NCI-H1694 treated with DMSO at 0.1 percent for 48 hours (cell line): ENCODE data around the gene RGS9.

ENCODE experiments used
- DNase-seq: peaks from one replicate; lab custom pipeline; 2025; lab: John Stamatoyannopoulos, UW

Gene RGS9

DNA sequence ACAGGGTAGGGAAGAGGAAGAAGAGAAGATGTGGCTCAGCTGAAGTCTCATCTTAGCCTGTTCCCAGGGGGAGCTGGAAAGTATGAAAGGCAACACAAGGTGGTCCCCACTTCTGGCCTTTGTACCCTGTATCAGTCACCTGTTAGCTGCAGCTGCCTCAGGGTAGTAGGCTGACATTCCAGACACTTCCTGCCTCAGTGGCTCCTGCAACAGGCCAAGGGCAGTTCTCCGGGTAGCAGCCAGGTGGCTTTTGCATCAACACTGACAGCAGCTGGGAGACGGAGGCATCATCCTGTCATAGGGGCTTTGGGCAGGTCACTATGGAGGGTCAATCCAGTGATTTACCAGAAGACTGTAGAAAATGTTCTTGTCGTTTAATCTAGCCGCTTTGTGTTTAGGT is 124.0 kb downstream of the RGS9 start:
- DNase-seq = no peak

DNA sequence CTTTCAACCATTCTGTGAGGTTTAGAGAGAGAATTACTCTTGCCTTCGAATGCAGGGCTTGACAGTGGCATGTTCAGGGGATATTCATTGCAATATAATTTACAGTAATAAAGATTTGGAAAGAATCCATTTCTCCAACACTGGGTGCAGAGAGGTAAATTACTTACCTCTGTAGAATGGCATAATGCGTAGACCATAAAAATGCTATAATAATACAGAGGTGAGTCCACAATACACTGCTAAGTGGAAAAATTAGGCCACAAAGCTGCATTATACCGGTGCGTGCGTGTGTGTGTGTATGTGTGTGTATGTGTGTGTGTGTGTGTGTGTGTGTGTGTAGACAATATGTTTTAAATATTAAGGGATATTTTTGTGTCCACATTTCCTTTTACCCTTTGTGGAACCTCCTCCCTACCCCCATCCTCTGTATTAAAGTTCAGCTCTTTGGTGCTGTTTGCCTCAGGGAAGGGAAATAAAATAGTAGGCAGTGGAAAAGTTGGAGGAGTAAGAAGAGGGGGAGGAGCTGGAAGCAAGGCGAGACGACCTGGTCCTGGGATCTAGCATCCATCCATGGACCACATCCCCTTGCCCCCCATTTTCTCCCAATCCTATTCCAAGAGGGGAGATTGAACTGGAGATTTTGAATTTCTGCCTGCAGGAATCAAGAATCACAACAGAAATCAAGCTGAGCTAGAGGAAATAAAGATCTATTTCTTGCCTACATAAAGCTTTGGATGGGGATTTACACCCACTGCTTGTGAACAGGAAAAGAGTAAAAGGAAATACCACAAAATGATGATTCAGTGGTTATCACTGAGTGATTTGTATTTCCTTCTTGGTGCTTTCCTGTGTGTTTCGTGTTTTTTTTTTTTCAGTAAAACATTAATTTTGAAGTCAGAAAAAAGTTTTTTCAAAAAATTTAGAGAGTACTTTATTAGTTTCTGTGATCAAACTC is 124.8 kb downstream of the RGS9 start:
- no peak for DNase-seq

DNA sequence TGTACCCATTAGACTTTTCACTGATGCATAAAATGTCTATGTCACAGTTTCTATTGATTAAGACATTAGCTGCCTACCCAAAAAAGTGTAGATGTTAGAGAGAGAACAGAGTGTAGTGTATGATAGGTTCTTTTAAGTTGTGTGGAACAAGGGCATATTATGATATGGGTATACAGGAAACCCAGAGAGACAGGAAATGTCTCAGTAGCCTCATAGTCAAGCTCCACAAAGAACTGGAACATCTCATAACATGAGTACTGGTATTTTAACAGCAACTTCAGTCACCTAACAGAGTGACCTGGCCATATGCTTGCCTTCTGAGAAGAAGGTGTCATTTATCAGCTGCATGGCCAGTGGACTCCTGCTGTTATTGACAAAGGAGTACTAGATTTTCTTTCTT is 128.1 kb downstream of the RGS9 start:
- no peak for DNase-seq

DNA sequence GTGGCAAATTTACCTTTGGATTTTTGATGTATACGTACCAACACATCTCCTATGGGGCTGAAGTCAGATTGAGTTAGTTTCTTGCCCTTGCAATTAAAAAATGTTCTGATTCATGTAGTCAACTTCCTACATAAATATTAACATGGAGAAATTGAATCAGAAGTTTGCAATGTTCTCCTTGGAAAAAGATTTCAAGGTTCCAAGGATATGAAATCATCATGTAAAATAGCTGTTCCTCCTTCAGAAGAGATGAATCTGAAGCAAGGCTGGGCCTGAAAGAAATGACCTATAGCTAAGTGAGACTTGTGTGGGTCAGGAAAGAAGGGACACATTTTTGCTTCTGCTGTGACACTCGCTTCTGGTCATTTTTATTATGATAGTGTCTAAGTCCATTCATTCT is 131.7 kb downstream of the RGS9 start:
- DNase-seq = no peak

DNA sequence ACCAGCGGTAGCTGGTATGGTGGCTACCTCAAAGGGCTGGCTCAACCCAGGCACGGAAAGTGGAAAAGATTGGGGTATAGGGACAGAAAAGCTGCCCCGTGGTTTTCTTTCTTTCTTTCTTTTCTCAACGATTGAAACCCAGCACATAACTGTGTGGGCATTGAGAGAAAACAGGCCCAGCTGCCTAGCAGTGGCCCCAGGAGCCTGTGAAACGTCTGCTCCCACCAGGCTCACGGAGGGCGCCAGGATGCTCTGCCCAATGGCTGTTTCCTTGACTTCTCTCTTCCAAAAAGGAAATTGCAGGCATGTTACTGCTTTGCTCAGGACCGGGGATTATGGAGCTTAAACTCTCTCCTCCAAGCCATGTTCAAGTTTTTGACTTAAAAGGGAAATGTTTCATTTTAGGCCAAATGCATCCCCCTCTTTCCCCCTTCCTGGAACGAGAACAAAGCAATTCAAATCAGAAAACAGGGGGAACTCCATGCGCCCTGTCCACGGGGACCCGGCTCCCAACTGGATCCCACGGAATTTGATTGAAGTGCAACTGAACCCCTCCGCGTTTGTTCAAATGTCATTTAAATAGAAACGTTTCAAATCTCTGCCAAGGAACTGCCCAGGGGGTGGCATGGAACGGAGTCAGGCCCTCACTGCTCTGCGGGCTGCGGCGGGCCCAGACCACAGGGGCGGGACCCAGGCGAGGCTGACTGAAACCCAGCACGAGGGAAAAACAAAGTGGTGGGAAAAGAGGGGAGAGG is 133.5 kb downstream of the RGS9 start:
- no peak for DNase-seq

DNA sequence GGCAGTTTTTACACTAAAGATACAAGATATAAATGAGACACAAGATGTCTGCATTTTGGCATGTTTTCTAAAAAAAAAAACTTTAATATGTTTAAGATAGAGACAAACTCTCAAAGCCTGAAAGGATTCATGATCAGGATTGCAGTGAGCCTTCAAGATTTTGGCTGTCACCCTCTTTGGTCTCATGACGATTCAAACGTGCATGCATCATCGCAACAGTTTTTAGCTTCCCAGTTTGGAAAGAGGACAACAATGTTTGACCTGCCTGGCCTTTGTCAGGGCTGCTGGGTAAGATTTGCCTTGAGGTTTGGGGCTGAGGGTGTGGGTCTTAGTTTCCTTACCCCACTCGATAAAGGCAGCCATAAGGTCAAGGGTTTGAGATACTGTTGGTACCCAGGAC is 134.1 kb downstream of the RGS9 start:
- no peak for DNase-seq
